Central memory CD8-positive, alpha-beta T cell (primary cell): Measurements from ENCODE around the gene LEPROT.

Experiments
- ATAC-seq: fragments of 150-1000 bp; cut with Tn5 transposase; replicated peaks from 2 replicates; pipeline ENCODE4 v1.10.0; 2022; ENCODE audit warnings: mild to moderate bottlenecking, moderate FRiP score, moderate number of reproducible peaks; ENCODE audit not compliant: poor library complexity, severe bottlenecking; ENCODE audit errors: extremely low read depth
- DNase-seq, 2 donors: peaks; one replicate each; pipeline ENCODE4 v3.0.0; 2021; ENCODE audit warnings: low spot score in 2 of 2
- H3K27ac Mint-ChIP-seq: one replicate; pipeline ENCODE4 v1.8.0; 2022; ENCODE audit warnings: low read depth, mild to moderate bottlenecking, moderate library complexity, mixed read lengths
- H3K27me3 Mint-ChIP-seq: one replicate; pipeline ENCODE4 v1.8.0; 2022; ENCODE audit warnings: mixed read lengths
- H3K36me3 Mint-ChIP-seq: one replicate; pipeline ENCODE4 v1.8.0; 2022; ENCODE audit warnings: mild to moderate bottlenecking, moderate library complexity, mixed read lengths; ENCODE audit not compliant: insufficient read depth
- H3K4me1 Mint-ChIP-seq: one replicate; pipeline ENCODE4 v1.8.0; 2022; ENCODE audit warnings: mixed read lengths
- H3K4me3 Mint-ChIP-seq: one replicate; pipeline ENCODE4 v1.8.0; 2022; ENCODE audit warnings: mild to moderate bottlenecking, moderate library complexity, mixed read lengths
- H3K9me3 Mint-ChIP-seq: one replicate; pipeline ENCODE4 v1.8.0; 2022; ENCODE audit warnings: mixed read lengths

LEPROT gene

GRCh38 chr1:65432918-65433317 is 12.4 kb downstream of the LEPROT start:
- H3K27me3 Mint-ChIP-seq = no peaks in the 10 kb centered on the region
- H3K4me3 Mint-ChIP-seq = no peak overlapping the region
- H3K27ac Mint-ChIP-seq = no peak overlapping the region
- DNase-seq (no peak), ATAC-seq (no peak)
- H3K4me1 Mint-ChIP-seq = peaks cover 10% of the 10 kb centered on the region
- no peaks in the 10 kb centered on the region for H3K9me3 Mint-ChIP-seq
- H3K36me3 Mint-ChIP-seq = peaks cover 11% of the 10 kb centered on the region

GRCh38 chr1:65434255-65434654 is 13.8 kb downstream of the LEPROT start:
- Mint-ChIP-seq H3K27ac (no peak overlapping the region), H3K36me3 (peaks cover 6% of the 10 kb centered on the region), H3K27me3 (no peaks in the 10 kb centered on the region), H3K4me1 (peaks cover 10% of the 10 kb centered on the region), H3K9me3 (no peaks in the 10 kb centered on the region), H3K4me3 (no peak overlapping the region)
- DNase-seq (no peak), ATAC-seq (no peak)

DNA sequence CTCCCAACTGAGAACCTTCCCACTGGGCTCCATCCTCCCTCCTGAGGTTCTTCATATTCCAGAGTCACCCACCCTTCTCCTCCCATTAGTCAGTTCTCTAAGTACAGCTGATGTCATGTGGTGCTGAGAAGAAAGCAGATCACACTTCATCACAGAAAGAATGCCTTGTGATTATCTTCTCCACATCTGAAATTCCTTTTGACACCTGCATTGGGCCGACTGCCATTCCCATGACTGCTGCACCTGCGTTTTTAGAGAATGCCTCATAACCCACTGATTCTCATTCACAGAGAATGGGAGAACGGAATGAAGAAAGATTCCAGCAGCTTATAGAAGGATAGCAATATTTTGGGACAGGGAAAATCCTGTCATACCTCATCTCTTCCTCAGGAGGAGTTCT is 14.3 kb downstream of the LEPROT start:
- no peaks in the 10 kb centered on the region for H3K27me3 Mint-ChIP-seq
- H3K4me3 Mint-ChIP-seq = no peak overlapping the region
- peaks cover 9% of the 10 kb centered on the region for H3K4me1 Mint-ChIP-seq
- no peak overlapping the region for H3K27ac Mint-ChIP-seq
- DNase-seq (no peak), ATAC-seq (no peak)
- no peaks in the 10 kb centered on the region for H3K9me3 Mint-ChIP-seq
- H3K36me3 Mint-ChIP-seq = peaks cover 6% of the 10 kb centered on the region

- Mint-ChIP-seq H3K36me3 (peaks cover 6% of the 10 kb centered on the region), H3K27ac (no peak overlapping the region), H3K4me1 (peaks cover under 1% of the 10 kb centered on the region), H3K9me3 (no peaks in the 10 kb centered on the region), H3K27me3 (no peaks in the 10 kb centered on the region), H3K4me3 (no peak overlapping the region)
- no peak for ATAC-seq
- no peak for DNase-seq
Observed at GRCh38 chr1:65435987-65436386, 15.5 kb downstream of the LEPROT start.

GRCh38 chr1:65437616-65438015 is 17.1 kb downstream of the LEPROT start:
- no peaks in the 10 kb centered on the region for H3K27me3 Mint-ChIP-seq
- peaks cover 3% of the 10 kb centered on the region for H3K36me3 Mint-ChIP-seq
- DNase-seq (no peak), ATAC-seq (no peak)
- H3K27ac Mint-ChIP-seq = no peak overlapping the region
- H3K4me1 Mint-ChIP-seq = no peaks in the 10 kb centered on the region
- no peaks in the 10 kb centered on the region for H3K9me3 Mint-ChIP-seq
- H3K4me3 Mint-ChIP-seq = no peak overlapping the region

DNA sequence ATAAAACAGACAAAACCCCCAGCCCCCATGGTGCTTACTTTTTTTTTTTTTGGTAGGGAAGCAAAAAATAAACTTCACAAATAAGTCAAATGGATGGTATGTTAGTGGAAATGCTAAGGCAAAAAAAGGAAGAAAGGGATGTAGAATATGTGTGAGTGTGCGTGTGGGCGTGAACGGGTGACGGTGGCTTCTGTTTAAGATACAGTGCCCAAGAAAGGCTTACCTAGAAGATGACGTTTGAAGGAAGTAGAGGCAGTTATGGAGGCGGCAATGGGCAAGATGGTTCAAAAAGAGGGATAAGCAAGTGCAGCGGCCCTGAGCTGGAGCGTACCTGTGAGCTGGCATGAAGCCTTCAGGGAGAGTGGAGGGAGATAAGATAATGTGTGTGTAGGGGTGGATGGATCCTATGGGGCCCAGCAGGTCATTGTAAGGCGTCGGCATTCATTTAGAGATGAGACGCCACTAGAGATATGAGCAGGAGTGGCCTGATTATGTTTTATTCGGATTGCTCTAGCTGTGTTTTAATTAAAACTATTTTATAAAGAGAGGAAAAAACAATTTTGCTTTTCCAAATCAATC is 19.9 kb downstream of the LEPROT start:
- DNase-seq = no peak
- no peak overlapping the region for H3K4me3 Mint-ChIP-seq
- ATAC-seq = no peak
- H3K9me3 Mint-ChIP-seq = no peaks in the 10 kb centered on the region
- H3K27ac Mint-ChIP-seq = no peak overlapping the region
- H3K27me3 Mint-ChIP-seq = no peaks in the 10 kb centered on the region
- H3K4me1 Mint-ChIP-seq = no peaks in the 10 kb centered on the region
- H3K36me3 Mint-ChIP-seq = no peaks in the 10 kb centered on the region

DNA sequence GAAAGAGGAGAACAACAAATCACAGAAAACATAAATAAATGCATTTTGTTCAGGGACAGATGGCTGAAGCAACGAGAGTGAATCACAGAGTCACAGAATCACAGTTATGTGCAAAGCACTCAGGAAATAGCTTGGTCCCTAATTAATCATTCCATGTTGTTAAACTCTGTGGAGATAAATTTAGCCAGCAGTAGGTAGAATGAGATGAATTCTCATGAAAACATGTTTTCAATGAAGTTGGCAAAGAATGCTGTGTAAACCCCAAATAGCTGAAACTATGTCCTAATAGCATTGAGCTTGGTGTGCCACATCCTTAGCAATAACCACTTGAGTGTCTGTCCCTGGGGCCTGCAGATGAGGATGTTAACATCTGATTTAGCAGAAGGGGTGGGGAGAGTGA is 20.4 kb downstream of the LEPROT start:
- no peak overlapping the region for H3K27ac Mint-ChIP-seq
- ATAC-seq = no peak
- H3K9me3 Mint-ChIP-seq = no peaks in the 10 kb centered on the region
- no peak overlapping the region for H3K4me3 Mint-ChIP-seq
- H3K4me1 Mint-ChIP-seq = no peaks in the 10 kb centered on the region
- H3K27me3 Mint-ChIP-seq = no peaks in the 10 kb centered on the region
- H3K36me3 Mint-ChIP-seq = no peaks in the 10 kb centered on the region
- no peak for DNase-seq

GRCh38 chr1:65441464-65441863 is 21.0 kb downstream of the LEPROT start:
- no peak for DNase-seq
- Mint-ChIP-seq H3K27ac (no peak overlapping the region), H3K36me3 (no peaks in the 10 kb centered on the region), H3K9me3 (no peaks in the 10 kb centered on the region), H3K27me3 (no peaks in the 10 kb centered on the region), H3K4me3 (no peak overlapping the region), H3K4me1 (no peaks in the 10 kb centered on the region)
- no peak for ATAC-seq

GRCh38 chr1:65442442-65442841 is 22.0 kb downstream of the LEPROT start:
- DNase-seq (no peak), ATAC-seq (no peak)
- no peak overlapping the region for H3K4me3 Mint-ChIP-seq
- H3K4me1 Mint-ChIP-seq = no peaks in the 10 kb centered on the region
- H3K27ac Mint-ChIP-seq = no peak overlapping the region
- H3K9me3 Mint-ChIP-seq = no peaks in the 10 kb centered on the region
- no peaks in the 10 kb centered on the region for H3K36me3 Mint-ChIP-seq
- no peaks in the 10 kb centered on the region for H3K27me3 Mint-ChIP-seq

DNA sequence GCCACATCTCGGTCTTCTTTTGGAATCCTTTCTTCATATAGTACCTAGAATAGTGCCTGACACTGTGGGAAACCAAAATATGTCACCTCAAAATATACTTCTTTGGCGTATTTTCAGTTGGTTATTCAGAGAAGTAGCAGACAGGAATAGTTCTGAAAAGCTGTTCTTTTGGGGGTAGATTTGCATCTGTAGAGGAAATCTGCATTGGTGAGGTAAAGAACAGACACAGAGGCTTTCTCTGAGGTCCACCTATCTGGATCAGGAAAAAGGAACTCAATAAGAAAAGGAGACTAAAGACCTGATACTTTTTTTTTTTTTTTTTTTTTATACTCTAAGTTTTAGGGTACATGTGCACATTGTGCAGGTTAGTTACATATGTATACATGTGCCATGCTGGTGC is 23.2 kb downstream of the LEPROT start:
- no peaks in the 10 kb centered on the region for H3K4me1 Mint-ChIP-seq
- H3K27ac Mint-ChIP-seq = no peak overlapping the region
- no peak overlapping the region for H3K4me3 Mint-ChIP-seq
- no peaks in the 10 kb centered on the region for H3K36me3 Mint-ChIP-seq
- H3K9me3 Mint-ChIP-seq = no peaks in the 10 kb centered on the region
- ATAC-seq = no peak
- no peak for DNase-seq
- no peaks in the 10 kb centered on the region for H3K27me3 Mint-ChIP-seq

DNA sequence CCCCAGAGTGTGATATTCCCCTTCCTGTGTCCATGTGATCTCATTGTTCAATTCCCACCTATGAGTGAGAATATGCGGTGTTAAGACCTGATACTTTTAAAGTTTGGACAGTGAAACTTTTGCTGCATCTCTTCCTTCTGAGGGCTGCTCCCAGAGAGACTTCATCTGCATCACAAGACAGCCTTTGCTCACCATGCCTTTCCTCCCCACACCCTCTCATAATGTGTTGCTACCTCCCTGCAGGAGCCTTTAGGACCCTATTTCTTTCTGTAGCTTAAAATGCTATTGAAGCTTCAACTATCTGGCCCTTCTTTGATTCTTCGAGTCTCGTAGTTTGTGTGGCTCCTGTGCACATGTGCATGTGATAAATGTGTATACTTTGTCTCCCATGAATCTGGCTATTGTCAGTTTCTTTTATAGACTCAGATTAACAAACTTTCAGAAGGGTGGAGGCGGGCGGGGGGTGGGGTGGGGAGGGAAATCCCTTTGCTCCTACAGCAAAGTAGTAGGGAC is 23.7 kb downstream of the LEPROT start:
- Mint-ChIP-seq H3K4me3 (no peak overlapping the region), H3K27ac (no peak overlapping the region), H3K9me3 (no peaks in the 10 kb centered on the region), H3K4me1 (no peaks in the 10 kb centered on the region), H3K36me3 (no peaks in the 10 kb centered on the region), H3K27me3 (no peaks in the 10 kb centered on the region)
- no peak for ATAC-seq
- DNase-seq = no peak

GRCh38 chr1:65445837-65446236 is 25.4 kb downstream of the LEPROT start:
- Mint-ChIP-seq H3K36me3 (no peaks in the 10 kb centered on the region), H3K27me3 (no peaks in the 10 kb centered on the region), H3K27ac (no peak overlapping the region), H3K4me3 (no peak overlapping the region), H3K4me1 (no peaks in the 10 kb centered on the region), H3K9me3 (no peaks in the 10 kb centered on the region)
- ATAC-seq (no peak), DNase-seq (no peak)

- H3K4me1 Mint-ChIP-seq = no peaks in the 10 kb centered on the region
- ATAC-seq (no peak), DNase-seq (no peak)
- no peaks in the 10 kb centered on the region for H3K9me3 Mint-ChIP-seq
- H3K4me3 Mint-ChIP-seq = no peak overlapping the region
- H3K27ac Mint-ChIP-seq = no peak overlapping the region
- H3K27me3 Mint-ChIP-seq = no peaks in the 10 kb centered on the region
- H3K36me3 Mint-ChIP-seq = no peaks in the 10 kb centered on the region
Observed at GRCh38 chr1:65449214-65449823, 28.9 kb downstream of the LEPROT start.
